H9 (cell line): ENCODE measurements around the gene TMEM59L. TPM values are rescaled to one million over a fixed set of nuclear protein-coding genes. Genes with fewer than 3 reads are reported as not detected.

ENCODE experiments used
- DNase-seq: peaks from one replicate; pipeline ENCODE4 v3.0.0-alpha.2; 2017
- H2AFZ ChIP-seq: one replicate; pipeline ENCODE4 v1.6.1; 2013; ENCODE audit warnings: mild to moderate bottlenecking, low read length, control low read depth, moderate library complexity
- H2AK5ac ChIP-seq: 2 replicates; pipeline ENCODE4 v1.6.1; 2013; ENCODE audit warnings: low read length, control low read depth, mixed read lengths; ENCODE audit not compliant: insufficient read length
- H2BK120ac ChIP-seq: one replicate; pipeline ENCODE4 v1.6.1; 2013; ENCODE audit warnings: low read depth, mild to moderate bottlenecking, low read length, control low read depth, inconsistent platforms; ENCODE audit not compliant: poor library complexity, severe bottlenecking
- H2BK12ac ChIP-seq: 2 replicates; pipeline ENCODE4 v1.6.1; 2013; ENCODE audit warnings: low read length, control low read depth, mixed read lengths, low read depth; ENCODE audit not compliant: insufficient read length
- H2BK15ac ChIP-seq: 2 replicates; pipeline ENCODE4 v1.6.1; 2013; ENCODE audit warnings: low read depth, low read length, control low read depth
- H2BK20ac ChIP-seq: one replicate; pipeline ENCODE4 v1.6.1; 2013; ENCODE audit warnings: low read depth, mild to moderate bottlenecking, low read length, control low read depth, inconsistent platforms; ENCODE audit not compliant: poor library complexity, severe bottlenecking
- H2BK5ac ChIP-seq: 2 replicates; pipeline ENCODE4 v1.6.1; 2013; ENCODE audit warnings: low read length, control low read depth, mixed read lengths; ENCODE audit not compliant: insufficient read length
- H3K14ac ChIP-seq: 2 replicates; pipeline ENCODE4 v1.6.1; 2013; ENCODE audit warnings: low read length, control low read depth; ENCODE audit not compliant: insufficient read depth
- H3K18ac ChIP-seq: 2 replicates; pipeline ENCODE4 v1.6.1; 2013; ENCODE audit warnings: low read depth, mild to moderate bottlenecking, mixed read lengths, low read length, control low read depth; ENCODE audit not compliant: insufficient read length
- H3K23ac ChIP-seq: 2 replicates; pipeline ENCODE4 v1.6.1; 2013; ENCODE audit warnings: low read length, control low read depth, mixed read lengths, low read depth; ENCODE audit not compliant: insufficient read length
- H3K23me2 ChIP-seq: 2 replicates; pipeline ENCODE4 v1.6.1; 2013; ENCODE audit warnings: low read depth, mild to moderate bottlenecking, mixed read lengths, low read length, control low read depth; ENCODE audit not compliant: insufficient read length, poor library complexity, severe bottlenecking
- H3K27ac ChIP-seq: 2 replicates; pipeline ENCODE4 v1.5.1; 2013; ENCODE audit warnings: low read length, control low read depth, mixed read lengths, low read depth; ENCODE audit not compliant: insufficient read length
- H3K27me3 ChIP-seq: 2 replicates; pipeline ENCODE4 v1.6.1; 2013; ENCODE audit warnings: low read length, control low read depth, inconsistent platforms; ENCODE audit not compliant: insufficient read depth
- H3K4ac ChIP-seq: 2 replicates; pipeline ENCODE4 v1.6.1; 2013; ENCODE audit warnings: low read depth, mild to moderate bottlenecking, control low read depth, inconsistent platforms, low read length, moderate library complexity
- H3K4me1 ChIP-seq: 2 replicates; pipeline ENCODE4 v1.6.1; 2013; ENCODE audit warnings: low read length, control low read depth, inconsistent platforms; ENCODE audit not compliant: insufficient read depth
- H3K4me2 ChIP-seq: 2 replicates; pipeline ENCODE4 v1.6.1; 2013; ENCODE audit warnings: low read length, control low read depth, mixed read lengths; ENCODE audit not compliant: insufficient read length, insufficient read depth
- H3K56ac ChIP-seq: 2 replicates; pipeline ENCODE4 v1.6.1; 2013; ENCODE audit warnings: low read depth, mild to moderate bottlenecking, mixed read lengths, low read length, control low read depth; ENCODE audit not compliant: insufficient read length
- H3K79me1 ChIP-seq: 2 replicates; pipeline ENCODE4 v1.6.1; 2013; ENCODE audit warnings: low read depth, mild to moderate bottlenecking, moderate library complexity, low read length, control low read depth, inconsistent platforms; ENCODE audit not compliant: insufficient read depth, poor library complexity, severe bottlenecking
- H3K79me2 ChIP-seq: 2 replicates; pipeline ENCODE4 v1.6.1; 2013; ENCODE audit warnings: low read length, control low read depth, inconsistent platforms; ENCODE audit not compliant: insufficient read depth
- H3K9ac ChIP-seq: 2 replicates; pipeline ENCODE4 v1.6.1; 2013; ENCODE audit warnings: low read length, control low read depth, mixed read lengths; ENCODE audit not compliant: insufficient read length; ENCODE audit errors: extremely low read depth
- H3K9me3 ChIP-seq: one replicate; pipeline ENCODE4 v1.6.1; 2013; ENCODE audit warnings: low read depth, low read length, inconsistent platforms; ENCODE audit not compliant: control insufficient read depth
- H3T11ph ChIP-seq: one replicate; pipeline ENCODE4 v1.6.1; 2013; ENCODE audit warnings: mild to moderate bottlenecking, low read length, control low read depth, inconsistent platforms
- H4K20me1 ChIP-seq: one replicate; pipeline ENCODE4 v1.6.1; 2013; ENCODE audit not compliant: control insufficient read depth, insufficient read length, insufficient read depth
- H4K5ac ChIP-seq: 2 replicates; pipeline ENCODE4 v1.6.1; 2013; ENCODE audit warnings: low read depth, mild to moderate bottlenecking, mixed read lengths, low read length, control low read depth; ENCODE audit not compliant: insufficient read length
- H4K8ac ChIP-seq: replicated peaks from 2 replicates; pipeline ENCODE4 v1.6.1; 2013; ENCODE audit warnings: low read length, control low read depth, mixed read lengths, low read depth; ENCODE audit not compliant: insufficient read length
- H4K91ac ChIP-seq: 2 replicates; pipeline ENCODE4 v1.6.1; 2013; ENCODE audit warnings: low read depth, mild to moderate bottlenecking, moderate library complexity, mixed read lengths, low read length, control low read depth; ENCODE audit not compliant: insufficient read length
- H3K27ac Mint-ChIP-seq, 3 experiments: 2 replicates in 2 of 3; 3 replicates in 1 of 3; pipeline ENCODE4 v1.8.0; 2020 to 2021; ENCODE audit warnings: mixed read lengths in 3 of 3, mild to moderate bottlenecking in 1 of 3, moderate library complexity in 1 of 3
- H3K27me3 Mint-ChIP-seq: 2 replicates; pipeline ENCODE4 v1.8.0; 2021; ENCODE audit warnings: low read depth, mild to moderate bottlenecking, moderate library complexity, mixed read lengths
- H3K36me3 Mint-ChIP-seq, 3 experiments: 2 replicates in 2 of 3; 3 replicates in 1 of 3; pipeline ENCODE4 v1.8.0; 2020 to 2021; ENCODE audit warnings: low read depth in 3 of 3, mixed read lengths in 3 of 3; ENCODE audit not compliant: insufficient read depth in 1 of 3
- H3K4me1 Mint-ChIP-seq, 2 experiments: 2 replicates each; pipeline ENCODE4 v1.8.0; 2020; ENCODE audit warnings: mixed read lengths in 2 of 2
- H3K4me3 Mint-ChIP-seq, 2 experiments: 2 replicates in 1 of 2; 3 replicates in 1 of 2; pipeline ENCODE4 v1.8.0; 2020 to 2021; ENCODE audit warnings: mild to moderate bottlenecking in 2 of 2, mixed read lengths in 2 of 2, moderate library complexity in 1 of 2
- H3K9me3 Mint-ChIP-seq, 2 experiments: 2 replicates in 1 of 2; 3 replicates in 1 of 2; pipeline ENCODE4 v1.8.0; 2020; ENCODE audit warnings: mild to moderate bottlenecking in 2 of 2, mixed read lengths in 2 of 2, moderate library complexity in 1 of 2
- WGBS: extraction: QIAGEN DNeasy Blood & Tissue Kit; methylation state at CpG from one replicate; pipeline ENCODE4 v1.1.7; 2013; ENCODE audit warnings: missing lambda C conversion rate, low lambda C conversion rate, mixed read lengths; ENCODE audit not compliant: insufficient read length; ENCODE audit errors: extremely low coverage; 5-methylcytosine and 5-hydroxymethylcytosine counted together
- total RNA-seq: library from RNA; stranded (reverse); gene quantifications from 2 replicates; pipeline ENCODE4 v1.2.1, GENCODE V29; 2021
- TF ChIP-seq, protein P1 (sequence below): fragments of 200-600 bp; sonication (generic); conservative IDR thresholded peaks from 3 replicates; pipeline ENCODE4 v1.8.0; 2021; ENCODE audit warnings: antibody characterized with exemption, mild to moderate bottlenecking

TMEM59L gene
- total RNA-seq, 1 experiment from 2014 or later = 12.0 TPM

GRCh38 chr19:18635831-18636182 lies 23.1 kb downstream of the TMEM59L start:
- H3T11ph ChIP-seq = no peak overlapping the region
- Mint-ChIP-seq H3K27me3 (peaks cover 31% of the 10 kb centered on the region), H3K4me3 (peak overlapping the region; percentile 78 to 86; a peak in 4 of 5 replicates), H3K9me3 (no peaks in the 10 kb centered on the region), H3K4me1 (peaks cover 9 to 18% of the 10 kb centered on the region in 2 experiments), H3K27ac (no peak overlapping the region; a peak in 1 of 7 replicates), H3K36me3 (peaks cover 0 to 3% (median 0%) of the 10 kb centered on the region in 3 experiments; a peak in 1 of 7 replicates)
- no peak overlapping the region for H3K14ac ChIP-seq
- no peaks in the 10 kb centered on the region for H3K9me3 ChIP-seq
- no peak overlapping the region for H2BK120ac ChIP-seq
- H3K79me2 ChIP-seq = no peaks in the 10 kb centered on the region; the same call in 1 of the 2 replicates
- TF ChIP-seq, protein P1, sequence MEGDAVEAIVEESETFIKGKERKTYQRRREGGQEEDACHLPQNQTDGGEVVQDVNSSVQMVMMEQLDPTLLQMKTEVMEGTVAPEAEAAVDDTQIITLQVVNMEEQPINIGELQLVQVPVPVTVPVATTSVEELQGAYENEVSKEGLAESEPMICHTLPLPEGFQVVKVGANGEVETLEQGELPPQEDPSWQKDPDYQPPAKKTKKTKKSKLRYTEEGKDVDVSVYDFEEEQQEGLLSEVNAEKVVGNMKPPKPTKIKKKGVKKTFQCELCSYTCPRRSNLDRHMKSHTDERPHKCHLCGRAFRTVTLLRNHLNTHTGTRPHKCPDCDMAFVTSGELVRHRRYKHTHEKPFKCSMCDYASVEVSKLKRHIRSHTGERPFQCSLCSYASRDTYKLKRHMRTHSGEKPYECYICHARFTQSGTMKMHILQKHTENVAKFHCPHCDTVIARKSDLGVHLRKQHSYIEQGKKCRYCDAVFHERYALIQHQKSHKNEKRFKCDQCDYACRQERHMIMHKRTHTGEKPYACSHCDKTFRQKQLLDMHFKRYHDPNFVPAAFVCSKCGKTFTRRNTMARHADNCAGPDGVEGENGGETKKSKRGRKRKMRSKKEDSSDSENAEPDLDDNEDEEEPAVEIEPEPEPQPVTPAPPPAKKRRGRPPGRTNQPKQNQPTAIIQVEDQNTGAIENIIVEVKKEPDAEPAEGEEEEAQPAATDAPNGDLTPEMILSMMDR = no peak
- H3K27ac ChIP-seq = no peak overlapping the region
- no peaks in the 10 kb centered on the region for H4K20me1 ChIP-seq
- peaks cover 3% of the 10 kb centered on the region for H3K79me1 ChIP-seq
- no peak overlapping the region for H2BK20ac ChIP-seq
- H3K4ac ChIP-seq = no peak overlapping the region
- no peak overlapping the region for H2BK12ac ChIP-seq
- H3K23ac ChIP-seq = no peak overlapping the region
- no peaks in the 10 kb centered on the region for H3K27me3 ChIP-seq
- peaks cover 9% of the 10 kb centered on the region for H3K23me2 ChIP-seq
- no peak overlapping the region for H2AK5ac ChIP-seq
- H3K4me2 ChIP-seq = peak overlapping the region; percentile 45
- H2BK5ac ChIP-seq = no peak overlapping the region
- H3K18ac ChIP-seq = no peak overlapping the region
- H4K8ac ChIP-seq = no peak overlapping the region
- no peak overlapping the region for H4K91ac ChIP-seq
- no CpG with 5 or more reads among the region's 6 CpGs for WGBS
- no peak overlapping the region for H2BK15ac ChIP-seq
- no peak overlapping the region for H3K9ac ChIP-seq
- peaks cover 3% of the 10 kb centered on the region; the same call in 1 of the 2 replicates for H3K4me1 ChIP-seq
- no peak for DNase-seq
- H2AFZ ChIP-seq = no peak overlapping the region
- no peak overlapping the region for H3K56ac ChIP-seq
- H4K5ac ChIP-seq = no peak overlapping the region
